ENCODE measurements around the gene DMD. TPM values are rescaled to one million over a fixed set of nuclear protein-coding genes. Genes with fewer than 3 reads are reported as not detected.

Gene DMD
- total and polyA plus RNA-seq, 2 of the 8 experiments (the other 6 are each of a cell fraction or from before 2014, with no cell fraction given), result 4.8 to 7.4 TPM

- Histone ChIP-seq H2BK5ac (ENCODE audit: low read depth, low read length) (no peak overlapping the region), H3K56ac (replicated peaks; ENCODE audit: insufficient read length, low read depth, low read length) (no peak overlapping the region), H3K27me3 (replicated peaks in 1 of 4; ENCODE audit: control insufficient read depth in 3 of 4, extremely low read depth in 1 of 4, insufficient read depth in 3 of 4, low read length in 3 of 4) (no peaks in the 10 kb centered on the region), H3K27ac (ENCODE audit: low read depth, low read length) (no peak overlapping the region), H4K8ac (ENCODE audit: extremely low read depth, insufficient read depth, low read length) (no peak overlapping the region), H3K79me1 (ENCODE audit: low read depth, low read length) (no peaks in the 10 kb centered on the region), H4K20me1 (replicated peaks in 1 of 2; ENCODE audit: control insufficient read depth in 1 of 2, insufficient read depth in 2 of 2, low read length in 2 of 2) (no peaks in the 10 kb centered on the region), H3K4me1 (replicated peaks in 1 of 4; ENCODE audit: control insufficient read depth in 3 of 4, insufficient read depth in 4 of 4, low read length in 3 of 4) (no peaks in the 10 kb centered on the region), H3K4me3 (ENCODE audit: extremely low read depth in 1 of 4, insufficient read depth in 2 of 4, low read depth in 3 of 4, low read length in 4 of 4) (no peak overlapping the region), H3K79me2 (ENCODE audit: control insufficient read depth in 1 of 2, insufficient read depth in 2 of 2, low read length in 2 of 2) (no peaks in the 10 kb centered on the region), H3K23ac (ENCODE audit: insufficient read length) (no peak overlapping the region), H3K14ac (ENCODE audit: insufficient read length) (no peak overlapping the region), H4K91ac (replicated peaks; ENCODE audit: insufficient read length, low read length) (no peak overlapping the region), H4K5ac (ENCODE audit: insufficient read length, low read depth, low read length) (no peak overlapping the region), H3K36me3 (ENCODE audit: control insufficient read depth in 2 of 4, insufficient read depth in 4 of 4, low read length in 3 of 4) (no peaks in the 10 kb centered on the region), H2AFZ (ENCODE audit: low read length) (no peak overlapping the region), H2BK15ac (ENCODE audit: low read length) (no peak overlapping the region), H2BK120ac (replicated peaks; ENCODE audit: low read depth, low read length) (no peak overlapping the region), H2BK20ac (ENCODE audit: low read length) (no peak overlapping the region), H3K18ac (ENCODE audit: extremely low read depth, low read length) (no peak overlapping the region), H3K4me2 (ENCODE audit: insufficient read depth in 1 of 2, low read depth in 2 of 2, low read length in 2 of 2) (no peak overlapping the region), H3K4ac (replicated peaks; ENCODE audit: insufficient read length, low read depth, low read length) (no peak overlapping the region), H2AK5ac (ENCODE audit: low read depth, low read length) (no peak overlapping the region), H3K9ac (replicated peaks in 1 of 4; ENCODE audit: extremely low read depth in 1 of 4, low read depth in 3 of 4, low read length in 3 of 4) (no peak overlapping the region), H3K9me3 (ENCODE audit: insufficient read depth in 2 of 2, low read depth in 1 of 2, low read length in 1 of 2) (no peaks in the 10 kb centered on the region), H2BK12ac (ENCODE audit: low read depth, low read length) (no peak overlapping the region), H3K23me2 (ENCODE audit: low read depth, low read length) (no peaks in the 10 kb centered on the region)
- WGBS, 2 experiments (ENCODE audit: extremely low coverage in 1 of 2, insufficient coverage in 1 of 2, insufficient read length in 1 of 2, insufficient replicate concordance in 2 of 2, low coverage in 1 of 2, low lambda C conversion rate in 2 of 2, missing lambda C conversion rate in 1 of 2), result 71% methylated on average over 2 of the region's 2 CpGs; no CpG with 5 or more reads in 1 of the 2 experiments
- FAIRE-seq (no peak), DNase-seq (ENCODE audit: low read depth in 1 of 2, low spot score in 2 of 2) (no peak)
- ChIA-PET POLR2A (ENCODE audit: partially characterized antibody) (no interaction called here), CTCF (ENCODE audit: partially characterized antibody) (interaction anchor here (1.0 kb wide), 1 partner anchor 10 kb away, joined by 3 read pairs; no protein-coding TSS in a partner anchor)
- TF ChIP-seq SP4 (IDR thresholded peaks at IDR 0.05; ENCODE audit: low read length) (no peak), SIN3A (conservative IDR thresholded peaks at IDR 0.05 in 1 of 2, IDR thresholded peaks at IDR 0.05 in 1 of 2; ENCODE audit: low read depth in 1 of 2, low read length in 2 of 2) (no peak), E2F6 (IDR thresholded peaks at IDR 0.05) (no peak), EZH2 (IDR thresholded peaks at IDR 0.05; ENCODE audit: low read depth, low read length, severe bottlenecking) (no peak), HDAC6 (IDR thresholded peaks at IDR 0.05; ENCODE audit: low read depth, low read length) (no peak), MAX (IDR thresholded peaks at IDR 0.05) (no peak), KDM4A (IDR thresholded peaks at IDR 0.05; ENCODE audit: low read depth, low read length, severe bottlenecking) (no peak), PHF8 (conservative IDR thresholded peaks at IDR 0.05; ENCODE audit: low read depth, low read length) (no peak), TEAD4 (IDR thresholded peaks at IDR 0.05; ENCODE audit: low read depth, low read length) (no peak), GABPA (IDR thresholded peaks at IDR 0.05; ENCODE audit: borderline replicate concordance, insufficient read depth, low read length) (no peak), TAF1 (IDR thresholded peaks at IDR 0.05; ENCODE audit: low read depth, low read length) (no peak), NANOG (IDR thresholded peaks at IDR 0.05; ENCODE audit: insufficient read depth, low read depth, low read length, poor library complexity, severe bottlenecking) (no peak), BRCA1 (IDR thresholded peaks at IDR 0.05; ENCODE audit: low read depth, low read length) (no peak), SRF (IDR thresholded peaks at IDR 0.05; ENCODE audit: low read depth, low read length) (no peak)
These were observed 1985.5 kb downstream of the DMD start for GRCh38 chrX:31225819-31226218.

Data from H1 (cell line).